HG02610 (cell line): ENCODE data around the gene COMMD1.
"Not testable (repeated sequence)": the region's sequence is repeated elsewhere in the genome, so short reads cannot be mapped to it uniquely, and the experiment has no call there.

Experiments
- ATAC-seq: cut with Tn5 transposase; IDR thresholded peaks from one replicate; pipeline ENCODE4 v1.9.1; 2021; ENCODE audit warnings: mild to moderate bottlenecking, moderate library complexity; ENCODE audit not compliant: unreplicated experiment

Gene COMMD1

DNA sequence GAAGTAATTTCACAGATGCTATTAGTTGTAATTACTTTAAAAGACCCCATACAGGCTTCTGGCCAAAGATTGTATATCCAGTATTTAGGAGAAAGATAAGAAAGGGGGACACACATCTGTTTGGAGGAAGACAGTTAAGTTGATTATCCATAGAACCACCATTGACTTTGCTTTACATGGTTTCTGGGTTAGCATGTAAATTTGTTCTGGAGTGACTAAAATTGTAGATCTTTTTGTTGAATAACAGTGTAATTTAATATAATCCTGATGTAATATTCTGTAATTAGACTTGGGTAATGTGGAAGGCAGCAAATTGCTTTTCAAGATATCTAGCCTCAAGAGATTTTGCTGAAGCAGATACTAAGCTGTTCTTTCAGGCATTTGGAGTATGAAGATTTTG lies 17.2 kb downstream of the COMMD1 start:
- no peak for ATAC-seq

DNA sequence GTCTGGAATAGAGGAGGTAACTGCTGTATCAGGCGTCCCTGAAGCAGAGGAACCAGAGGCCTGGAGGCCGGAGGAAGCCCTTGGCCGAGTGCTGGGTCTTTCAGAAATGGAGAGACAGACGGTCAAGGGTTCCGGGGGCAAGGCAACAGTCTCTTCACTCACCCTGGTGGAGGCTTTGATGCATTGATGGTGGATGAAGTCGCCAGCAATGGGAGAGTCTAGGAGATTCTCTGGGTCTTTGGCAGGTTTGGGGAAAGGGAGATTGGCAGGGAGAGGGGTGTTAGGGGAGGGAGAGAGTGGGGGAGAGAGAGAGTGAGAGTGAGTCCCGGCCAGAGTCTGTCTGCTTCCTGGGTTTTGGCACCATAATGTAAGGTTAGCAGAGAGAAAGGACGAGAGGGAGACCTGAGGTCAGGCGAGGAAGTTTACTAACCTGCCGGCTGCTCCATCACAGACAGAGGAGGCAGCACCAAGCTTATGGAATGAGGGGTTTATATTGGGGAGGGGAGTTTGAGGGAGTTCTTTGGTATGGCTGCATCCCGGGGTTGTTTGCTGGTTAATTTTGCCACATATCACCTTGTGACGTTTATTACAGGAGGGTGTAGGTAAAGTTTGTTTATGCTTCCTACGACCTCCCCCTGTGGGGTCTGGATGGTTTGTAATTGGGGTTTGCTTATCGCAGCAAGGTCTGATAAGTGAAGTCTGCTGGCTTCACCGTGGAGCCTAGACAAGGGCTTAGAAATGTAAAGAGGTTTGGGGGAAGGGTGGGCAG lies 19.6 kb downstream of the COMMD1 start:
- no peak for ATAC-seq

DNA sequence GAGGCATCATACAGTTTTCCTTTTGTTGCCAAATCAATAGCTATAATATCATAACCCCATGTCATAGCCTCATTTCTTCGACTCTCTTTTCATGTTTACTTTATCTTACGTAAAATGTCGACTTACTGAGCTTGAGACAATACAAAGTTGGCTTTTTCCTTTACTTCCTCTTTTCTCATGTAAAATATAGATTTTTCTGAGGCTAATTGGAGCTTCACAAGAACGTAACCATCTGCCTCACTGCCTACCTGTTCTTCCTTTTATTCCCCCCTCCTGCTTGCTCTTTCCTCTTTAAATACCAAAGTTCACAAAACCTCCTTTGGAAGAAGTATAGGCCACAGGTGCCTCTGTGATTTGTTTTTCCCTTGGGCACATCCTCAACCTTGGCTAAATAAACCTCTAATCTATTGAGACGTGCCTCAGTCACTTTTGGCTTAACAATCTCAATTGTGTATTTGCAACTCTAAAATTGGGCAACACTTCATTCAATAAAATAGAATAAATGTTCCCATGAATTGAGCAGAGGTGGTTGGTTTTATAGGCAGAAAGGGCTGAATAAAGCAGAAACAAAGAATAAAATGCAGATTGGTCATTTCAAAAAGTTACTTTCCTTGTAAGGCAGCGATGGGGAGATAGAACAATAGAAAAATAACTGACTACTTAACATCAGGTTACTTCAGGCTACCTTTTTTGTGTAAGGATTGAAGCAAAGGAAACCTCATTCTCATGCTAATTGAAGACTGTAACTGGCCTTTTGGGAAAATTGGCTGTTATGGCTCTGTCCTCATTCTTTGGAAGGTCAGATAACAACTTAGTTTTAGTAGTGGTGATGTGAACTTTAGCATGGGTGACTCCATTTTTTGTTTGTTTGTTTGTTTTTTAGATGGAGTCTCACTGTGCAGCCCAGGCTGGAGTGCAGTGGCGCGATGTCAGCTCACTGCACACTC lies 21.3 kb downstream of the COMMD1 start:
- ATAC-seq, result no peak

DNA sequence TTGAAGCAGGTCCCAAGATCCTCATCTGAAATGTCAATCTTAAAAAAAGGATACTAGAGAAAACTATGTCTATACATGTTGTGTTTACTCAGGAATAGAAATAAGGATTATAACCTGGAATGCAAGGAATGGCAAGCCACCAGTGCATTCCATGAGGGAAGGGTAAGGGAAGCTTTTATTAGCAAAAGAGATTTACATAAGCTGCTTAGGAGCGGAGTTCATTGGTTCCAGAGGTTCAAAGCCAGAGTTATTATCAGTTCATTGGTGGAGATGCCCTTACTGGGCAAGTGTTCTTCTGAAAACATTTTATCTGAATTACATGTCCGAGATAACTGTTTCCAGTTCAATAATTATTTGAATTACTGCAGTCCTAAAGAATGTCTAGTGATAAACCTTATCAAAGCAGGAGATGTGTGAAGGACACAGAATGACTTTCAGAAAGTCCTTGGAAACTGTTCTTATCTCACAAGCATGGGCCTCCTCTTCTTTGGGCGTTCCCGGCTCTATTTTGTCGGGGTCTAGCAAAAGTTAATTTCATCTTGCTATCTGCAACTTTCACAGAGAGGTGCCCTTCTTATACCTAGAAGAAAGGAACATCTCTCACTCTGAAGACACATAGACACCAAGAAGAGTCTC lies 23.5 kb downstream of the COMMD1 start:
- ATAC-seq, result no peak

DNA sequence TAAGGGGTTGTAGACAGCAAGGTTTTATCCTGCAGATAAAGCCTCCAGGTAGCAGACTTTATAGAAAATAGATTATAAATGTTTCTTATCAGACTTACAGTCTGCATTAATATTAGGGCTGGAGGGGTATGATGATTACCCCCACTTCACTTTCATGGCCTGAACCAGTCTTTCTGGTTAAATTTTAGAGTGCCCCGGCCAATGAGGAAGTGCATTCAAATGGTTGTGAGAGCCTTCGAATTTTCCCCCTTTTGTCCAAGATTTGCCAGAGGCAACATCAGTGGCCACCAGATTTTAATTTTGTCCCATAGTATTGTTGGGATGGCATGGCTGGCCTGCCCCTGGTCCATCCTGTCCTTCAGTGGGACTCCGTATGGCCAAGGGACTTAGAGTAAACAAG lies 31.6 kb downstream of the COMMD1 start:
- no peak for ATAC-seq

DNA sequence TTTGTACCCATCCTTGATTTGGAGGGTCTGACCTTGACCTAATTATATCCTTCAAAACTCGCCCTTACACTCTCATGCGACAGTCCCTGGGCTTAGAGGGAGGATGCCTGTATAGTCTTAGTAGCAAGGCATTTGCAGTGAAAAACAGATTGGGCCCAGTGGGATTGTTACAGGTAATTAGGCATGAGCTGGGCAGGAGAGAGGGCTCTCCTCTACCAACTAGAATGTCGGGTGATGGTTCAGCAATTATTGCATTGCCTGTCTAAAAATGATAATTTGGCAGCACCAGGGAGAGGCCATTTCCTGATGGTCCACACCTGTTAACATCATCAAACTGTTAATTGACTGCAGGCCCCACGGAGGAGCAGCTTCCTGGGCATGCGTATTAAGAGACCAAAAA lies 32.4 kb downstream of the COMMD1 start:
- ATAC-seq, result no peak

DNA sequence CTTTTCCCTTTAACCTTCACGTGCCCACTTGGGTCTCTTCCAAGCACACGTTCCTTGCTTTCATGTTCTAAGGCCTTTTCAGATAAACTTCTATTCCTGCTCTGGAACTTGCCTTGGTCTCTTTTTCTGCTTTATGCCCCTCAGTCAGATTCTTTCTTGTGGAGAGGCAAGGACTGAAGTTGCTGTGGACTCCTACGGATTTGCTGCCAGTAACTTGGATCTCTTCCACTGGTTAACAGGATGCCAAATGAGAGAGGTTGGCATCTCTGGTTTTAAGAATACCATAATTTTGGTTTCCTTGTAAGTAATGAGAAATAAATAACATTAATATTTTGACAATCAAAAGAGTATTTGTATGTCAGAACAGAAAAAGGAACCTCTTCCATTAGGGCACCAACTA lies 33.0 kb downstream of the COMMD1 start:
- ATAC-seq, result no peak

DNA sequence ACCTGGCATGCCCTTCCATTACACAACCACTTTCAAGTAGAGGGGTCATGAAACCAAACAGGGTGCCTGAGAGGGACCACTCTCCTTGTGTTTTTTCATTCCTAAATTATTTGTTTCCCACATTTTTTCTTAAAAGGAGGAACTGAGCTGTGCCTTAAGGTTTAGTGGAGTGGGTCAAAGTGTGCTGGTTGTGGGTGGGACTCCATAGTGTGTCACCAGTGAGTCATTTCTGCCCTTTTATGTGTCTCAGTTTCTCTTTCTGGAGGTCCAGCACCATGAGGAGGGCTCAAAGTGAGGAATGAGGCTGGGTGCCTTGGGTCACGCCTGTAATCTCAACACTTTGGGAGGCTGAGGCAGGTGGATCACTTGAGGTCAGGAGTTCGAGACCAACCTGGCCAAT lies 37.8 kb downstream of the COMMD1 start:
- peak; percentile 76 for ATAC-seq

DNA sequence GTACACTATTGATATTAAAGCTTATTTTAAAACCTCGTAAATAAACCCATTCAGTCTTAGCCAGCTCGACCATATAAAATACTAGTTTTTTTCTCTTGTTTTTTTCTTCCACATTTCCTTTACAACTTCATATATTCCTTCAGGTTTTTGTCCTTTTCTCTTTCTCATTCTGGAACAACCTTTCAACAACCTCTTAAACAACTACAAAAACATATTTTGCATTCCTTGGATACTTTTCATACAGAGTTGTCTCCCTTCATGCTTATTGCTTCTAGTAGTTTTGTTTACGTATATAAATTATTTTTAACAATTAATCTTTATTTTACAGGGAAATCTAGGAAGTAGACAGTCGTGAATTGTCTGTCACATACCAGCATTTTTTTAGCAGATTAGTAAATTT lies 41.2 kb downstream of the COMMD1 start:
- ATAC-seq, result no peak

DNA sequence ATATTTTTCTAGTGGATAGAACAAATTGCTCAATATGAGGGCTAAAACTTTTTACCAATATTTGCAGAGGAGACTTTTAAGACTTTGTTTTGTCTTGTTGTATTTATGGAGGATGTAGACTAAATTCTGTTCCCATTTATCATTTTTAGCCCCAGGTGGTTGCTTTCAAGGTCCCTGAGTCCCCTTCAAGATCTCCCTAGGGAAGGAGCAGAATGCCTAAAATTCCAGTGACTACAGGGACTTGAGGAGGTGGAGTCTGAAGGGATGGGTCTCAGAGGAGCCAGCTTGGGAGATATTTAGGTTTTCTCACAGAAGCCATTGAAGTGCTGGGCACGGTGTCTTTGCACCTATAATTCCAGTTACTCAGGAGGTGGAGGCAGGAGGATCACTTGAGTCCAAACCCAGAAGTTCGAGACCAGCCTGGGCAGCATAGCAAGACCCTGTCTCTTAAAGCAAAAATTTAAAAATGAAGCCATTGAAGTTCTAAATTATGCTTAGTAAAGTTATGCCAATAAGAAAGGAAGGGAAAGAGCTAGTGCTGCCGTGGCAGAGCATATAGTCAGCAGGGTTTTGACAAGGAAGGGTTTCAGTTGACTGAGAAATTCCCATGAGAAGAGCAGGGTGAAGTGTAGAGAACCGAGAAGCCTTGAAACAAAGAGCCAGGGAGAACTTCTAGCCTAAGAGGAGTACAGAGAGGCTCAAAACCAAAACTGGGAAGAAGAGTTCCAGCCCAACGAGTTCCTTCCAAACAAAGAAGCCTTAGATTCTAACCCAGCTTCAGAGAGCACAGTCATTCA lies 43.4 kb downstream of the COMMD1 start:
- no peak for ATAC-seq

DNA sequence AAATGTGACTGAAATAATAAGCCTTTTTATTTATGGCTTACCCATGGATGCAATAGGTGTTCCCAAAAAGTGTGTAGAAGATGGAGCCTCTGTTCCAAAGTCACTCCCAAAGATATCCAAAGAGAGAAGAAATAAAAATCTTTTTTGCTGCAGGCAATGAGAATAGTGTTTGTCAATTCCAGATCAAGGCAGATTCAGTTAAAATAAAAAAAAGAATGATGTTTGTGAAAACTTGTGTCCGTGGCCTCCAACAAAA lies 43.9 kb downstream of the COMMD1 start:
- ATAC-seq, result no peak

DNA sequence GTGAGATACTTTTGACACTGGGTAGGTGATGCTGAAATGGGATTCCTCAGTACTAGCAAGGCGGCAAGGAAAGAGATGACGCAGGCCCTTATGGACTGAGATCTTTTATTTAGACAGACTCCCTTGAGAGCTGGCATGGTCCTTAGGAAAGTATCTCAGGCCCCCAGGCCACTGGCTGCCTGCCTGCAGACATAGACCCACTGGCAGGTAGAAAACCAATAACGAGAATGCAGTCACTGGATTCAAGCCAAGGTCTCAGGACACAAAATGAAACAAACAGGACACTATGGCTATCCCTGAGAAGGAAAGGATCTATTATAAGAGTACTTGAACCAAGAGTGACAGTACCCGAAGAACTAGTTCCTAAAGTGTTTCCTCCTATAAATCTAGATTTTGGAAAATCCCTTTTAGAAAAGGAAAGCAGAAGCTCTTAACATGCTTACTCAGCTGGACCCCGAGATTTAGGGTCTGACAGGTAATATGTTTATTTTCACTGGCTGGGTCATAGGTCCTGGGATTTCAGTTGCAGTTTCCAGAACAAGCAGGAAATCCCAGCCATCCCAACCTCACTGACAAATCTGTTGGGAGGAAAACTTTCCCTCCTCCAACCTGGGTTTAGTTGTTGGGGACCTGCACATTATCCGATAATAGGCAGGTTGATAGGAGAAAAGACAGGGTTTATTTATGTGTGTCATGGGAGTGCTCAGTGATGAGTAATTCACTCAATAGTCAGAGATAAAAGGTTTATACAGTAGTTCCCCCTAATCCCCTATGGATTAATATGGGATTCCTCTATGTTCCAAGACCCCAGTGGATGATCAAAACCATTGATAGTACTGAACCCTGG lies 44.5 kb downstream of the COMMD1 start:
- ATAC-seq, result no peak

DNA sequence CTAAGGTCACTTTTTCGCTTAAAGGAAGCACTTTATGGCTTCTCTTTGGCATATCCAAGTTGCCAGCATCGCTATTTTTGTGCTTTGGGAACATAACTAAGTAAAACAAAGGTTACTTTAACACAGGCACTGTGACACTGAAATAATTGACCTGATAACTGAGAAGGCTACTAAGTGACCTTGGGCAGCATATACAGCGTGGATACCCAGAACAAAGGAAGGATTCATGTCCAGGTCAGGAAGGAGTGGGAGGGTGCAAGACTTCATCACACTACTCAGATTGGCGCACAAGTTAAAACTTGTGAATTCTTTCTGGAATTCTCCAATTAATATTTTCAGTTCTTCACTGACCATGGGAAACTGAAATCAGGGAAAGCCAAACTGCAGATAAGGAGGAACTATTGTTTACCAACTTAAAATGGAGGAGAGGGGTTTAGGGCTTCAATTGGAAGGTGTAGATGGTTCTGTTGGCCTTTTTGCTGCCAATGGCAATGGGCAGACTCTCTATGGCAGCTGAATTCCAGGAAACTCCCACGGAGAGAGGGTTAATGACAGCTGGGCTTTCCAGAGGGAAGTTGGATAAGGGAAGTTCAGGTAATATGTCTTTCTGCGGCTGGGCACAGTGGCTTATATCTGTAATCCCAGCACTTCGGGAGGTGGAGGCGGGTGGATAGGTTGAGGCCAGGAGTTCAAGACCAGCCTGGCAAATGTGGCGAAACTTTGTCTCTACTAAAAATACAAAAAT lies 45.3 kb downstream of the COMMD1 start:
- no peak for ATAC-seq

DNA sequence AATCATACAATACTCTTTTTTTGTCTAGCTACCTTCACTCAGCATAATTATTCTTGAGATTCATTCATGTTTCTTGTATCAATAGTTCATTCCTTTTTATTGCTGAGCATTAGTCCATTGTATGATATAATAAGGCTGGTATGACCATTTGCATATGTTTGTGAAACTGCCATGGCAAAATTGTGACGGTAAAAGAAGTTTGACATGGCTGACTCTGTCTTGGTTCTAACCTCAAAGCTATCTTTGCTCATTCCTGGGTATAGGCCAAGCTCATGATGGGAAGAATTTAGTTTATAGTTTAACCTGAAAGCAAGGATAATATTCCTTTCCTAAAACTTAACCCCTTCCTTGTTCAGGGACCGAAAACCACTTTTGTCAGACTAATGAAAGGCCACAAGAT lies 46.4 kb downstream of the COMMD1 start:
- no peak for ATAC-seq

DNA sequence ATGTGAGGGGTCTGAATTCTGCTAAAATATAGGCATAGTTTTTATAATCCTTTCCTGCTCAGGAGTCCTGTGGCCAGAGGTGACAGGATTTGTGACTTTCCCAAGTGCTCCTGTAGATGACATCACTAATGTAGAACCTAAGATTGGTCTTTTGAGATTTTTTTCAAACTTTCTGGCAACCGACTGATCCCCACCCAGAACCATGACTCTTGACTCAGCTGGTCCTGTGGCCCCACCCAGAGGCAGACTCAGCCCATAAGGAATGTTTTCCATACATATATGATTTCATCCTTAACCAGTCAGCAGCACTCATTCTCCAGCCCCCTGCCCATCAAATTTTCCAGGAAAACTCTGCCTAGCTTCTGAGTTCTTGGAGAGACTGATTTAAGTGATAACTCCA lies 46.8 kb downstream of the COMMD1 start:
- ATAC-seq, result no peak

DNA sequence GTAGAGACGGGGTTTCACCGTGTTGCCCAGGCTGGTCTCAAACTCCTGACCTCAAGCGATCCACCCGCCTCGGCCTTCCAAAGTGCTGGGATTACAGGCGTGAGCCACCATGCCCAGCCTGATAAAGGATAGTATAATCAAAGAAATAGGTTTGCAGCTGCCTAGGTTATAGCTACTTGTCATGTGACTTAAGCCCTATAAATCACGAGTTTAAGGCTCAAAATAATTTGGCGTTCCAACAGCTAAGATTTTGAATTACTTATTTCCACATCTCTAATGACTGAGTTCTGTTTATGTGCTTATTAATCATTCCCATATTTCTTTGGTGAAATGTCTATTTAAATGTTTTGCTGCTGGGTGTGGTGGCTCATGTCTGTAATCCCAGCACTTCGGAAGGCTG lies 49.4 kb downstream of the COMMD1 start:
- not testable (repeated sequence) for ATAC-seq

DNA sequence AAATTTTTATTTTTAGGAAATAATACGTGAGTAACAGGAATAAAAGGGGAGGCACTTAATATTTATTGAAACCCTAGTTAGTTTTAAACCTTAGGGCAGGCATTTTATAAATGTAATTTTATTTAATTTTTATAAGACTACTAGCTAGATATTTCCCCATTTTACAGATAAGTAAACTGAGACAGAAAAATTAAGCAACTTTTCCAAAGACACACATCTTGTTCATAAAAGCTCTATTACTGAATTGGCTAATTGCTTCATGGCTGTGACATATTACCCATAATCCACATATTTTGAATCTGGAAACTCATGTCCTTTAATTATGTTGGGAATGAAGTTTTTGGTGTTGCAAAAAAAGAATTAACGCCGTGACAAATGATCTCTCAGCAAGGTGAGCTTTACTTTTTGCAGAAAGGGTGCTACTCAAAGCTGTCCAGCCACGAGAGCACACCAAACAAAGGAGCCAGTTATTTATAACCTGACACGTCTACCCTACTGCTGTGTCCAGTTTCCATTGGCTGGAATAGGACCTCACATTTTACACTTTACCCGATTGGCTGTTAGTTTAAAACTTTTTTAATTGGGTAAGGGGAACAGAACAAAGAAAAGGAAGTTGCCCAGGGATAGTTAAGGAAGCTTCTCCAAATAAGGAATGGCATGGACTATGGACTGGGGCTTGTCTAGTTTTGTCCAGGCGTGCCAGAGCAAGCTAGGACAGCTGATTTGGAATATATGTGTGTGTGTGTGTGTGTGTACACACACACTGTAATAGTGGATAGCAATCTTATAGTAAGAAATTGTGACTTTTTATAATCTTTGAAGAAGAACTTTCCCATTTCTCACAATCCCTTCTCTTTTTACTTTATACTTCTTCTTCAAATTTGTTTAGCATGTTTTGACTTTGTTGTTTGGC lies 54.2 kb downstream of the COMMD1 start:
- ATAC-seq, result no peak

DNA sequence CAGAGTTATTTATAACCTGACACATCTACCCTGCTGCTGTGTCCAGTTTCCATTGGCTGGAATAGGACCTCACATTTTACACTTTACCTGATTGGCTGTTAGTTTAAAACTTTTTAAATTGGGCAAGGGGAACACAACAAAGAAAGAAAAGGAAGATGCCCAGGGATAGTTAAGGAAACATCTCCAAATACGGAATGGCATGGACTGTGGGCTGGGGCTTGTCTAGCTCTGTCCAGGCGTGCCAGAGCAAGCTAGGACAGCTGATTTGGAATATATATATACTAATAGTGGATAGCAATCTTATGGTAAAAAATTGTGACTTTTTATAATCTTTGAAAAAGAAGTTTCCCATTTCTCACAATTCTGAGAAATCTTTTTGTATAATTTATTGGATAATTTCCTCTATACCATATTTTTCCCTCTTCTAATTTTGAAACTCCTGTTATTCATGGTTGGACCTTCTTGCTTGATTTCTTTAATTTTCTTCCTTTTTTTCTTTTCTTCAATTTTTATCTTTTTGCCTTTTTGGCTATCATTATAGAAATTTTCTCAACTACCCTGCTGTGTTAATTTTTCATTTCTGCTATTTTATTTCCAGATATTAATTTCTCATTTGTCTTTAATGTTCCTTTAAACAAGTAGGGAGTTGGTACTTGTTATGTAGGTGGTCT lies 55.9 kb downstream of the COMMD1 start:
- no peak for ATAC-seq
